Measurements from ENCODE around the gene CCDC78.
A peak's percentile ranks its signal among the peaks of the same experiment; 100 is the strongest.
"Not testable (repeated sequence)": the region's sequence is repeated elsewhere in the genome, so short reads cannot be mapped to it uniquely, and the experiment has no call there.

The CCDC78 gene

DNA sequence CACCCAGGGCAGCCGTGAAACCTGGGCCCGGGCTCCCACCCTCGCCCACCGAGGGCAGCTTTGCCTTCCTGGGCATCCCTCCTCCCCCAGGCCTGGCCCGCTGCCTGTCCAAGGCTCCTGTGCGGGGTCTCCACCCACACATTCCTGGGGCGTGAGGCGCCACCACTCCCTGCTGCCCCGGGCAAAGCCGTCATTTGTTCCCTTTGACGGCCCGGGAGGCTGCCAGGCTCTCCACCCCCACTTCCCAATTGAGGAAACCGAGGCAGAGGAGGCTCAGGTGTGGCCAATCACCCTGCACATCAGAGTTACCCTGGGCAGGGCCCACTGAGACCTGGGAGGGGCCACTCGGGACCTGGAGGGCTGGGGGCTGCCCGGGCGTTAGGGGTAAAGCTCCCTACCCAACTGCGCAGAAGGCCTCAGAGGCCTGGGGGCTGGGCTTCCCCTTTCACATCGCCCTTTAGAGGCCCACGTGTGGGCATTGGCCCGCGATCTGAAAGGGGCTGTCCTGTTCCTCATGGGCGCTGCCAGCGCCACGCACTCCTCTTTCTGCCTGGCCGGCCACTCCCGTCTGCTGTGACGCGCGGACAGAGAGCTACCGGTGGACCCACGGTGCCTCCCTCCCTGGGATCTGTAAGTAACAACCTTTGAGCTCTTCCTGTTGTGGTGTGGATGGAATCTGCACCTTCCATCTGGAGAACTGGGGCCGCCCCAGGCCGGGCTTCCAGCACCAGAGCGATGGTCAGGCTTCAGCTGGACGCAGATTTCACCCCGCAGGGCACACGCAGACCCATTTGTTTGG, 34.5 kb upstream of the CCDC78 start, which contains the start of gene MSLN:
TSS of gene MSLN (plus strand) at position 190 of the 799 bp plus-strand sequence. CDS start 1,947 bp downstream, outside the sequence.
- DNase-seq (ENCODE audit: low read depth): no peak

DNA sequence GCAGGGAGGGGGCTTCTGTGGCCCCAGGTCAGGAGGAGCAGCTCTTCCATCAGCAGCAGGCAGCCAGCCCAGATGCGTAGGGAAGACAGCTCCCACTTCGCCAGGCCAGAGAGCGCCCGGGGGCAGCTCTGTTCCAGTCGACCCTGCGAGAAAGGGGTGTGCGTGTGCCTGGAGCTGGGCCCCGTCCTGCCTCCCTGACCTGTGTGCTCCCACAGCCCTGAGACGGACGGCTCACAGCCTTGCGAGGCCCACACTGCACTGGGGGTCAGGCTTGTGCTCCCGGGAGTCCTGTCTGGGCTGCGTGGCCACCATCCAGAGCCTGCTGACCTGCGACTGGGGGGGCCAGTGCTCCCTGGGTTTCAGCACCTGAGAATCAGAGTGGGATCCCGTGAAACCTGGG, 33.8 kb upstream of the CCDC78 start:
- no peak for DNase-seq (ENCODE audit: low read depth)

GRCh38 chr16:759110-759910, 33.1 kb upstream of the CCDC78 start:
- no peak for DNase-seq (ENCODE audit: low read depth)

DNA sequence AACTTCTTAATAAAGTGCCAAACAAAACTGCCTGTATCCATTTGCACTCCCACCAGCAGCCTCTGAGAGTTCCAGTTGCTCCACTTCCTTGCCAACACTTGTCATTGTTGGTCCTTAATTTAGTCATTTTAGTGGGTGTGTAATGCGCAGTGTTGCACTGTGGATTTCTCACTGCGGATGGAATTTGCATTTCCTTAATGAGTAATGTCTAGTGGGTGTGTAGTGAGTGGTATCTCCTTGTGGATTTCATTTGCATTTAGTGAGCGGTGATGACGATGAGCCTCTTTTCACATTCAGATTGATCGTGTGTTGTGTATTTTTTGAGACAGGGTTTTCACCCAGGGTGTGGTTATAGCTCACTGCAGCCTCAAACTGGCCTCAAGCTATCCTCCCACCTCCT, 30.2 kb upstream of the CCDC78 start:
- no peak for DNase-seq (ENCODE audit: low read depth)

GRCh38 chr16:754656-755055, 28.4 kb upstream of the CCDC78 start:
- DNase-seq (ENCODE audit: low read depth): no peak

DNA sequence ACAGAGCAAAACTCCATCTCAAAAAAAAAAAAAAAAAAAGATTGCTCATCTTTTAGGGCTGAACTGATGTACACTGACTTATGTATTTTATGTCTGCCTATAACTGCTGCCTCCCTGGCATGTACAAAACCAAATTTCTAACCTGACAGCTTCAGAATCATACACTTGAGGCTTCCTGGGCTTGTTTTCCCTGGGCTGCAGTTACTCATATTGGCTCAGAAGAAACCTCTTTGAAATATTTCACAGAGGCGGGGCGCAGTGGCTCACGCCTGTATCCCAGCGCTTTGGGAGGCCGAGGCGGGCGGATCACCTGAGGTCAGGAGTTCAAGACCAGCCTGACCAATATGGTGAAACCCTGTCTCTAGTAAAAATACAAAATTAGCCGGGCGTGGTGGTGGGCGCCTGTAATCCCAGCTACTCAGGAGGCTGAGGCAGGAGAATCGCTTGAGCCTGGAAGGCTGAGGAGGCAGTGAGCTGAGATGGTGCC, 27.9 kb upstream of the CCDC78 start:
- DNase-seq (ENCODE audit: low read depth): not testable (repeated sequence)

DNA sequence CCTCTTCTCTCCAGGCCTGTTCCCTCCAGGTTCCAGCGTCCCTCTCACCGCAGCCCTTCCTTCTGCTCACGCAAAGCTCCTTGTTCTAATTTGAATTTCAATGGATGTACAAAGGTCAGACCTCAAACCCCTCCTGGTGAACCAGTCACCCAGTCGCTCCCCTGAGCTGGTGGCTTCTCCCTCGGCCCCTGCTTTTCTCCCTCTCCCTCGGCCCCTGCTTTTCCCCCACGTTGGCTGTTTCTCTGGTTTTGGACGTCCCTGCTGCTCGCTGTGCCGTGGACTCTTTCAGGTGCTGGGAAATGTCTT, 25.7 kb upstream of the CCDC78 start:
- DNase-seq (ENCODE audit: low read depth): no peak

GRCh38 chr16:751152-752006, 25.1 kb upstream of the CCDC78 start:
- no peak for DNase-seq (ENCODE audit: low read depth)

- no peak for DNase-seq (ENCODE audit: low read depth)
Observed at GRCh38 chr16:750485-750884, 24.2 kb upstream of the CCDC78 start.

- no peak for DNase-seq (ENCODE audit: low read depth)
Observed at GRCh38 chr16:749010-749409, 22.8 kb upstream of the CCDC78 start.

GRCh38 chr16:747978-748746, 21.9 kb upstream of the CCDC78 start:
- no peak for DNase-seq (ENCODE audit: low read depth)

GRCh38 chr16:746637-747036, 20.4 kb upstream of the CCDC78 start:
- DNase-seq (ENCODE audit: low read depth): no peak

DNA sequence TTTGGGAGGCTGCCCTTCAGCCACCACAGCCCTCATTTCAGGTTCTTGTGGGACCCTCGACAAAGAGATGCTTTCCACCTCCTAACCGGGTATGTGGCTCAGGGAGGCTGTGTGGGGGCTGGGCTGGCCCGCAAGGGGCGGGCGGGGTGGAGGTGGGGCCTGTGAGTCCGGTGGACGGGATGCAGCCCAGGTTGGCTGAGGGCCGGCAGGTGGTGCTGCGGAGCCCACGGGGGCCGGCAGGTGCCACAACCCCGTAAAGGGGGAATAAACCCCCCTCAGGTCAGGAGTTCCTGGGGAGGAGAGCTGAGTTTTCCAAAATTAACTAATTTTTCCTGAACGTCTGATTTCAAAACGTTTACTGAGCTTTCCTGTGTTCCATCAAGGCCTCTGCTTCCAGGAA, 19.5 kb upstream of the CCDC78 start:
- DNase-seq (ENCODE audit: low read depth): no peak

DNA sequence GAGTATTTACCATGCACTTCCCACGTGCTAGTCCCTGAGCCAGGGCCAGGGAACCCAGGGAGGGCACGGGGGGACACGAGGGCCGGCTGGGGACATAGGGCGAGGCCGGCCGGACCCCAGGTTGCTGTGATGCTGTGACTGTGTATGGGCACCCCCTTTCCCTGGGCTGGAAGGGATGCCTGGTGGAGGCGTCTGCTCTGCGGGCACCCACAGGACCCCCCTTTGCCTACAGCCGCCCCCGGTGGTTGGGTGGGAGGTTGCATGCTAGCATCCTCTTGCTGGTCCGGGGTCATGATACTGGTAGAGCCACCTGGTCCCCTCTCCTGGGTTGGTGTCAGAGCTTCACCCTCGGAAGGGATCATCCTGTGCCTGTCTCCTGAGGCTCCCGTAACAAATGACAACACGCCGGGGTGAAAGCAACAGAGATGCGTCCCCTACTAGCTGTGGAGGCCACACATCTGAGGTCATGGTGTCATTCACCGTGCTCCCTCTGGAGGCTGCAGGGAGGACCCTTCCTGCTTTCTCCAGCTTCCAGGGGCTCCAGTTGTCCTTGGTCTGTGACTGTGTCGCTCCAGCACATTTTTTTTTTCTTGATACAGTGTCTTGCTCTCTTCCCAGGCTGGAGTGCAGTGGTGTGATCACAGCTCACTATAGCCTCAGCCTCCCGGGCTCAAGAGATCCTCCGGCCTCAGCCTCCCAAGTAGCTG, 17.7 kb upstream of the CCDC78 start:
- no peak for DNase-seq (ENCODE audit: low read depth)

GRCh38 chr16:742894-743293, 16.7 kb upstream of the CCDC78 start:
- DNase-seq (ENCODE audit: low read depth): not testable (repeated sequence)

DNA sequence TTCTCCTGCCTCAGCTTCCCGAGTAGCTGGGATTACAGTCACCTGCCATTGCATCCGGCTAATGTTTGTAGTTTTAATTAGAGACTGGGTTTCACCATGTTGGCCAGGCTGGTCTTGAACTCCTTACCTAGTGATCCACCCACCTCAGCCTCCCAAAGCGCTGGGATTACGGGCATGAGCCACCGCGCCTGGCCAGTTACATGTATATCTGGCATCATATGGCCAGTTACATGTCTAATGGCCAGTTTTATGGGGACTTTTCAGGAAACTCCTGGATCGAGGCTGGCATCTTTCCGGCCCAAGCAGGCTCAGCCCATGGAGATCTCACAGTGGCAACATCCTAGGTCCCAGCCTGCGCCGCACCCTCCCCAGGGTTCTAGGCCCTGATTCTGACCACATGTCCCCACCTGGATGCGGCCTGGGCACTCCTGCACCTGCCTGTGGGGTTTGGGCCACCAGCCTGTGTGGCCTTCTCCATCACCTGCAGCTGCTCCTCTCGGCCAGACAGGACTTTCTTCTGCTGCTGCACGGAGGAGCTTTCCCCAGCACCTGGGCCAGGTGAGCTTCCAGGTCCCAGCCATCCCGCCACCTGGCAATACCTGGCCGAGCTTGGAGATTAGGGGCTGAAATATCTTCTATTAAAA, 15.9 kb upstream of the CCDC78 start:
- no peak for DNase-seq (ENCODE audit: low read depth)

DNA sequence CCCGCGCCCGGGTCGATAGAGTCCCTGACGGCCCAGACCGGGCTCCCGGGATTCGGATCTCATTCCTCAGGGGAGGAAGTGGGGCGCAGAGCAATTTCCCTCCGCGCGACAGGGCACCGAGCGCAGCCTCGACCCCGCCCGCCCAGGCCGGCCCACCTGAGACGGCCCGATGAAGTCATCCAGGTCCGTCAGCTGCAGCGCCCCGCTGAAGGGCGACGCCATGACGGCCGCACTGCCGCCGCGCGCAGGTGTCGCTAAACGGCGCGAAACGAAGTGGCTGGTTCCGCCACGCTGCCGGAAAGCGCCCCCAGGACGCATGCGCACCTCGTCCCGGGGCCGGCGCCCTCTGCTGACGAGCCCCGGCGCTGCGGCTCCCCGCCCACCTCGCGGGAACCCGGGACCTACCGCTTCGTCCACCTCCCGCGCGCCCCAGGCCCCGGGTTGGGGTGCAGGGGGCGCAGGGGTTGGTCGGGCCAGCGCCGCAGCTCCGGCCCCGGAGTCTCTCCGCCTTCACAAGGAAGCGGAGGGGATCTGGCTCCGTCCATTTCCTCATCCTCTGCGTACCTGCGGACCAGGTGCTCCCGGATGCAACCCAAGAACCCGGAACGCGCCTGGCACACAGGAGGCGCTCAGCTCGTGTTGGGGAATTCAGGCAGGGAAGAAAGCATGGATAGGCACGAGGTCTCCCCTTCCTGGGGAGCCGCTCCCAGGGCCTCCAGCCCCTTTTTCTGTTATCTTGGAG, 14.7 kb upstream of the CCDC78 start, which contains the start of gene CIAO3:
TSS of gene CIAO3 (minus strand) at position 234 of the 742 bp plus-strand sequence. CDS start at position 222, 12 bp downstream.
- DNase-seq (ENCODE audit: low read depth): peak; percentile 89

DNA sequence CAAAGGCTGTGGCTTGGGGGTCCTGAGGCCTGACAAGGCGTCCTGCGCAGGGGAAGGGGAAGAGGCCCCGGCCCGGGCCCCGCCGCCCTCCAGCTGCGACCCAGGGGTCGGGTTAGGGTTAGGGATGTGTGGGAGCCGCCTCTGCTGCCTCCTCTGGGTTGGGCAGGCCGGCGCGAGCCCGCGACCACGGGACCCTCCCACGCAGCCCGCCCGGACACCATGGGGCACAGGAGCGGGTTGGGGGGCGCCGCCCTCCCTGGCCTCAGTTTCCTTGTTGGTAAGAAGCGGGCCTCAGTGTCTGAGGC, 14.2 kb upstream of the CCDC78 start:
- no peak for DNase-seq (ENCODE audit: low read depth)

DNA sequence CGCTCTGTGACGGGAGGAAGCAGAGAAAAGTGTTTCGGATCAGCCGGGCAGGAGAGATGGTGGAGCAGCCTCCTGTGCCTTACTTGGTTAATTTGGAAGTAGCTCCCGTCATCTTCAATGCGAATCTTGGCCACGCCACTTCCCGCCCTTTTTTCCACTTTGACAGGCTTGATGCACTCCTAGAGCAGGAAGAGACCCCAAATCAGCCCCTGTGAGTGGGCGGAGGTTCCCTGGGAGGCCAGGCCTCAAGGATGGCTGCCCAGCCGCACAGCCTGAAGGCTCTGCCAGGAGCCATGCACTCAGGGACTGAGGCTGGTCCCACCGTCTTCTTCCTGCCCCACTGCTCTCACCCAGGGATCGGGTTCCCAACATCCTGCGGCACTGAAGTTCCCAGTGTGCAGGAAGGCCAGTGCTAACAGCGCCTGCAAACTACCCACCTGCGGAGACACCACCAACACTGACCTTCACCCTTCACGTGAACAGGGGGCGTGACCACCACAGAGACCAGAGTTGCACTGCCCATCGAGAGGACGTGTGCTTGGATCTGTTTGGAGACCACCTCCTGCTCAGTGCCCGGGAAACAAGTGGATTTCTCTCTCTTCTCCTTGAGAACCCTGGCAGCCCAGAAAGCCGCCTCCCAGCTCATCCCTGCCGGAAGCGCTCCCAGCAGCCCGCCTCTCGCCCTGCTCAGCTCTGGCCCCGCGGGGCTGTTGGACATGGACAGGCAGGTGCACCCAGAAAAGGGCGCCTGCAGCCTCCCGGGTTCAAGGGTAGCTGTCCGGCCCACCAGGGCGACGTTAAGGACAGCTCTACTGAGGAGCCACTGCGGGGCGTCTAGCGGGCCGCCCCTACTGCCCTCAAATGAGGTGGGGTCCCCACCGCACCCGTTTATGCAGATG, 13.6 kb upstream of the CCDC78 start:
- DNase-seq (ENCODE audit: low read depth): no peak
